Stimulated activated CD8-positive, alpha-beta memory T cell treated with anti-CD3 and anti-CD28 coated beads, Interleukin-4, amount 100 ng/mL, for 1 hour (primary cell): ENCODE measurements around the gene SALL3.

Experiments
- DNase-seq, 2 donors: peaks; one replicate each; pipeline ENCODE4 v3.0.0-alpha.2; 2020; ENCODE audit warnings: low read depth in 2 of 2, low spot score in 1 of 2

The SALL3 gene

DNA sequence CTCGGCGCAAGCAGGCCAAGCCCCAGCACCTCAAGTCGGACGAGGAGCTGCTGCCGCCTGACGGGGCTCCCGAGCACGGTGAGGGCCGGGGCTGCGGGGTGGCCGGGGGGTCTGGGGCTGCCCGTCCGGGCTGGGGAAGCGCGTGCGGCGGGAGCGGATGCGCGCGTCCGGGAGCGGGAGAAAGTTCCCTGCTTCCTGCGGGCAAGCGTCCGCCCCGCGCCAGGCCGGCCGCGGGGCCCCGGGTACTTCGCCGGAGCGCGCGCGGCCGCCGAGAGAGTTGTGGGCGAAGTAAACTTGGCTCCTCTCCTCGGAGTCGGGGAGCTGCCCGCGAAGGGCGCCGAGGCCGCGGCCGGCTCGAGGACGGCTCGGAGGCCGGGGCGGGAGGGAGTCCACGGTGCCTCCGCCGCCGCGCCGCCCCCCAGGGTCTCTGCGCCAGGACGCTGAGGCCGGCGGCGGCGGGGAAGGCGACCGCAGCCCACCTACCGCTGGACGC, 707 bp downstream of the SALL3 start:
- DNase-seq: no peak

GRCh38 chr18:78980777-78981380, 1.3 kb downstream of the SALL3 start:
- no peak for DNase-seq

- no peak for DNase-seq
Measured at GRCh38 chr18:78981394-78981831, 1.8 kb downstream of the SALL3 start.

DNA sequence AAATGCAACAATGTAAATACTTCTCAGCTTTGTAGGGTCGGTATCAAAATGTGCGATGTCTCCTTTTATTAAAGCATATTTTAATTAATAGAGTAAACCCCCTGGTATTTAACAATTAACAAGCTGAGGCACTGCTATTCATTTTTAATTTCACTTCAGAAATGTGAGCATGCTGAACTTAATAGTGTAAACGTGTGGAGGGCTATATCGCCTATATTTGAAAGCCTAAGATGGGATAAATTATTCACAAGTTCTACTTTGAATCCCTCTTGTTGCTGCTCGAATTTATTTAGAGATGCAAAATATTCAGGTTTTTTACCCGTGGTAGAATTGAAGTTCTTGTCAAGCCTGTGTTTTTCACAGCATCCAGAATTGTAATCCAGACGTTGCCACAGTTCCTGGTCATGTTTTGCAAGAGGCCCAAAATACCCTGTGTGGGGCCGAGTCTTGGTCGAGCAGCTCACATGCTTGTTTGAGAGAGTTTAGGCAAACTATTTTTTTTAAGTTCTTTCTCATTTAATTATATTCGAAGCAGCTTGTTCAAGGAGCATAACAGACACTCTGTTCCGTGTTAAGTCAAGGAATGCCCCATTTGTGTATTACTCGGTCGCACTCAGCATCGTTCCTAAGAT, 2.5 kb downstream of the SALL3 start:
- DNase-seq: no peak

DNA sequence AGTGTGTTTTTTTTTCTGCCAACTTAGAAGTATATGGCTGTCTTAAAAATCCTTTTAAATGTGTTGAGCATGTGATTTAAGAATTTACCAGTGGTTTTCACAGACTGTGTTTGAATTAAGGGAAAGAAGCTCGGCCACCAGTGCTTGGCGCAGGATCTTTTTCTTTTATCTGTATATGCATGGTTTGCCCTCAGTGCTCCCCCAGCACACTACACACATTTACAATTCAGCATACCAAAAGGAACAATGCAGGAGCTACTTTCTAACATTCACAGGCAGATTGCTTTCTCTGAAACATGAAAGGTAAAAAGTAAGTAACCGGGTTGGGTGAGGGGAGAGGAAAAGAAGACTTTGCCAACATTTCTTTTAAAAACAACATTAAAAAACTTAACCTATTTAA, 3.9 kb downstream of the SALL3 start:
- DNase-seq: no peak

GRCh38 chr18:78984941-78985784, 5.5 kb downstream of the SALL3 start:
- DNase-seq: no peak

GRCh38 chr18:78986018-78986481, 6.4 kb downstream of the SALL3 start:
- no peak for DNase-seq

- no peak for DNase-seq
Measured at GRCh38 chr18:78991446-78991845, 11.8 kb downstream of the SALL3 start.

DNA sequence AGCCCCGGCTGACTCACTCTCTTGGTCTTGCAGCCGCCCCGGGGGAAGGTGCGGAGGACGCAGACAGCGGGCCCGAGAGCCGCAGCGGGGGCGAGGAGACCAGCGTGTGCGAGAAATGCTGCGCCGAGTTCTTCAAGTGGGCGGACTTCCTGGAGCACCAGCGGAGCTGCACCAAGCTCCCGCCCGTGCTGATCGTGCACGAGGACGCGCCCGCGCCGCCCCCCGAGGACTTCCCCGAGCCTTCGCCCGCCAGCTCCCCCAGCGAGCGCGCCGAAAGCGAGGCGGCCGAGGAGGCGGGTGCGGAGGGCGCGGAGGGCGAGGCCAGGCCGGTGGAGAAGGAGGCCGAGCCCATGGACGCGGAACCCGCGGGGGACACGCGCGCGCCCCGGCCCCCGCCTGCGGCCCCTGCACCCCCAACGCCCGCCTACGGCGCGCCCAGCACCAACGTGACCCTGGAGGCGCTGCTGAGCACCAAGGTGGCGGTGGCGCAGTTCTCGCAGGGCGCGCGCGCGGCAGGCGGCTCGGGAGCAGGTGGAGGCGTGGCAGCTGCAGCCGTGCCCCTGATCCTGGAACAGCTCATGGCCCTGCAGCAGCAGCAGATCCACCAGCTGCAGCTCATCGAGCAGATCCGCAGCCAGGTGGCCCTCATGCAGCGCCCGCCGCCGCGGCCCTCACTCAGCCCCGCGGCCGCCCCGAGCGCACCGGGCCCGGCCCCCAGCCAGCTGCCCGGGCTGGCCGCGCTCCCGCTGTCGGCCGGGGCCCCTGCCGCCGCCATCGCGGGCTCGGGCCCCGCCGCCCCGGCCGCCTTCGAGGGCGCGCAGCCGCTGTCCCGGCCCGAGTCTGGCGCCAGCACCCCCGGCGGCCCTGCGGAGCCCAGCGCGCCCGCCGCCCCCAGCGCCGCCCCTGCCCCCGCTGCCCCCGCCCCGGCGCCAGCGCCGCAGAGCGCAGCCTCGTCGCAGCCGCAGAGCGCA, 12.7 kb downstream of the SALL3 start:
- no peak for DNase-seq

GRCh38 chr18:78993014-78993926, 13.7 kb downstream of the SALL3 start:
- no peak for DNase-seq

DNA sequence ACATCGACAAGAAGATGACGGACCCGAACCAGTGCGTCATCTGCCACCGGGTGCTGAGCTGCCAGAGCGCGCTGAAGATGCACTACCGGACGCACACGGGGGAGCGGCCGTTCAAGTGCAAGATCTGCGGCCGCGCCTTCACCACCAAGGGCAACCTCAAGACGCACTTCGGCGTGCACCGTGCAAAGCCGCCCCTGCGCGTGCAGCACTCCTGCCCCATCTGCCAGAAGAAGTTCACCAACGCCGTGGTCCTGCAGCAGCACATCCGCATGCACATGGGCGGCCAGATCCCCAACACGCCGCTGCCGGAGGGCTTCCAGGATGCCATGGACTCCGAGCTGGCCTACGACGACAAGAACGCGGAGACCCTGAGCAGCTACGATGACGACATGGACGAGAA, 14.4 kb downstream of the SALL3 start:
- no peak for DNase-seq

DNA sequence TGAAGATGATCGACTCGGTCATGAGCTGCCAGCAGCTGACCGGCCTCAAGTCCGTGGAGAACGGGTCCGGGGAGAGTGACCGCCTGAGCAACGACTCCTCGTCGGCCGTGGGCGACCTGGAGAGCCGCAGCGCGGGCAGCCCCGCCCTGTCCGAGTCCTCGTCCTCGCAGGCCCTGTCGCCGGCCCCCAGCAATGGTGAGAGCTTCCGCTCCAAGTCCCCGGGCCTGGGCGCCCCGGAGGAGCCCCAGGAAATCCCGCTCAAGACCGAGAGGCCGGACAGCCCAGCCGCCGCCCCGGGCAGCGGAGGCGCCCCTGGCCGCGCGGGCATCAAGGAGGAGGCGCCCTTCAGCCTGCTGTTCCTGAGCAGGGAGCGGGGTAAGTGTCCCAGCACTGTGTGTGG, 14.9 kb downstream of the SALL3 start:
- DNase-seq: no peak

GRCh38 chr18:78994977-78995582, 15.5 kb downstream of the SALL3 start:
- DNase-seq: no peak

GRCh38 chr18:78995740-78996395, 16.2 kb downstream of the SALL3 start:
- DNase-seq: no peak

- DNase-seq: no peak
Measured at GRCh38 chr18:78996741-78997490, 17.3 kb downstream of the SALL3 start.

GRCh38 chr18:78998371-78999071, 18.9 kb downstream of the SALL3 start:
- no peak for DNase-seq

- no peak for DNase-seq
Measured at GRCh38 chr18:78999939-79000338, 20.3 kb downstream of the SALL3 start.
